Measurements from ENCODE around the gene LRRC7.

Gene LRRC7

GRCh38 chr1:70112838-70113237 lies 545.1 kb downstream of the LRRC7 start:
- no peak for DNase-seq

GRCh38 chr1:70115315-70115714 lies 547.6 kb downstream of the LRRC7 start:
- no peak for DNase-seq

GRCh38 chr1:70117046-70117445 lies 549.3 kb downstream of the LRRC7 start:
- no peak for DNase-seq

- DNase-seq: no peak
Observed at GRCh38 chr1:70134148-70134547, 566.4 kb downstream of the LRRC7 start.

- no peak for DNase-seq
Observed at GRCh38 chr1:70140343-70140742, 572.6 kb downstream of the LRRC7 start.

GRCh38 chr1:70140894-70141293 lies 573.2 kb downstream of the LRRC7 start:
- DNase-seq: no peak

GRCh38 chr1:70142075-70142474 lies 574.4 kb downstream of the LRRC7 start:
- DNase-seq: no peak

- no peak for DNase-seq
Observed at GRCh38 chr1:70143048-70143659, 575.4 kb downstream of the LRRC7 start.

- DNase-seq: no peak
Observed at GRCh38 chr1:70146488-70146887, 578.8 kb downstream of the LRRC7 start.

GRCh38 chr1:70150444-70150843 lies 582.7 kb downstream of the LRRC7 start:
- no peak for DNase-seq

- no peak for DNase-seq
Observed at GRCh38 chr1:70153739-70154138, 586.0 kb downstream of the LRRC7 start.

- DNase-seq: no peak
Observed at GRCh38 chr1:70156529-70157120, 588.9 kb downstream of the LRRC7 start.

GRCh38 chr1:70164350-70164749 lies 596.6 kb downstream of the LRRC7 start:
- no peak for DNase-seq

- DNase-seq: no peak
Observed at GRCh38 chr1:70168283-70168682, 600.6 kb downstream of the LRRC7 start.

- no peak for DNase-seq
Observed at GRCh38 chr1:70169018-70169839, 601.5 kb downstream of the LRRC7 start.

GRCh38 chr1:70171512-70171911 lies 603.8 kb downstream of the LRRC7 start:
- DNase-seq: no peak
